ENCODE measurements around the gene ELL2. TPM values are rescaled to one million over a fixed set of nuclear protein-coding genes. Genes with fewer than 3 reads are reported as not detected.

ELL2 gene
- total and polyA plus RNA-seq, 4 donors: 12.3 to 79.6 (median 49.0) TPM

DNA sequence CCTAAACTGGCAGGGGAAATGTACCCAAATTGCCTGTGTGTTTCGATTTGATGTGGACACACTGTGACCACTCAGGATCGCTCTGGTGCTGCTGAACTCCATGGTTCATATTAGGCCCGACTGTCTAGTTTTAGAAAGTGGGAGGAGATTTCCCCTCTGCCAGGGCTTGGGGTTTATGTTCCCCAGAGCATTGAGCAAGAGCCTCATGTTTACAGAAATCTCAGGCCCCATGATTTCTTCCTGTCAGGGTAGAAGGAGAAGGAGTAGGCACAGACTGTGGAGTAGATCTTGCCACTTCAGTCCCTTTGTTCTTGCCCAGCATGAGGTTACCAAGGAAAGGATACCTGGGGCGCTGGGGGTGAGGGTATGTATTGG lies 98.3 kb downstream of the ELL2 start:
- no peak overlapping the region for H3K4me3 ChIP-seq
- H3K27me3 ChIP-seq (ENCODE audit: control insufficient read depth in 3 of 3, insufficient read depth in 3 of 3, low read length in 2 of 3): no peaks in the 10 kb centered on the region
- no peak overlapping the region for H3K9ac ChIP-seq (ENCODE audit: insufficient read depth in 1 of 2, low read length in 2 of 2)
- H3K36me3 ChIP-seq (ENCODE audit: control insufficient read depth in 4 of 4, insufficient read depth in 4 of 4, low read length in 4 of 4): no peaks in the 10 kb centered on the region
- whole genome bisulfite sequencing, 2 donors: 46 to 51% methylated on average over 4 of the region's 4 CpGs
- TF ChIP-seq, protein P1, sequence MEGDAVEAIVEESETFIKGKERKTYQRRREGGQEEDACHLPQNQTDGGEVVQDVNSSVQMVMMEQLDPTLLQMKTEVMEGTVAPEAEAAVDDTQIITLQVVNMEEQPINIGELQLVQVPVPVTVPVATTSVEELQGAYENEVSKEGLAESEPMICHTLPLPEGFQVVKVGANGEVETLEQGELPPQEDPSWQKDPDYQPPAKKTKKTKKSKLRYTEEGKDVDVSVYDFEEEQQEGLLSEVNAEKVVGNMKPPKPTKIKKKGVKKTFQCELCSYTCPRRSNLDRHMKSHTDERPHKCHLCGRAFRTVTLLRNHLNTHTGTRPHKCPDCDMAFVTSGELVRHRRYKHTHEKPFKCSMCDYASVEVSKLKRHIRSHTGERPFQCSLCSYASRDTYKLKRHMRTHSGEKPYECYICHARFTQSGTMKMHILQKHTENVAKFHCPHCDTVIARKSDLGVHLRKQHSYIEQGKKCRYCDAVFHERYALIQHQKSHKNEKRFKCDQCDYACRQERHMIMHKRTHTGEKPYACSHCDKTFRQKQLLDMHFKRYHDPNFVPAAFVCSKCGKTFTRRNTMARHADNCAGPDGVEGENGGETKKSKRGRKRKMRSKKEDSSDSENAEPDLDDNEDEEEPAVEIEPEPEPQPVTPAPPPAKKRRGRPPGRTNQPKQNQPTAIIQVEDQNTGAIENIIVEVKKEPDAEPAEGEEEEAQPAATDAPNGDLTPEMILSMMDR (IDR thresholded peaks at IDR 0.05; ENCODE audit: control extremely low read depth, extremely low read depth): no peak
- peak; percentile 16 for ATAC-seq (ENCODE audit: insufficient read depth, low FRiP score)
- H3K9me3 ChIP-seq (ENCODE audit: control insufficient read depth in 4 of 4, insufficient read depth in 3 of 4, low read length in 3 of 4): no peaks in the 10 kb centered on the region
- H3K27ac ChIP-seq (ENCODE audit: low read depth in 1 of 2, low read length in 1 of 2): peak overlapping the region; percentile 10 to 83
- peaks cover 7 to 34% (median 18%) of the 10 kb centered on the region in 5 donors for H3K4me1 ChIP-seq (ENCODE audit: control insufficient read depth in 5 of 5, insufficient read depth in 5 of 5, low read length in 5 of 5)
- peak in 2 of 3 donors; percentile 35 to 65 for DNase-seq

DNA sequence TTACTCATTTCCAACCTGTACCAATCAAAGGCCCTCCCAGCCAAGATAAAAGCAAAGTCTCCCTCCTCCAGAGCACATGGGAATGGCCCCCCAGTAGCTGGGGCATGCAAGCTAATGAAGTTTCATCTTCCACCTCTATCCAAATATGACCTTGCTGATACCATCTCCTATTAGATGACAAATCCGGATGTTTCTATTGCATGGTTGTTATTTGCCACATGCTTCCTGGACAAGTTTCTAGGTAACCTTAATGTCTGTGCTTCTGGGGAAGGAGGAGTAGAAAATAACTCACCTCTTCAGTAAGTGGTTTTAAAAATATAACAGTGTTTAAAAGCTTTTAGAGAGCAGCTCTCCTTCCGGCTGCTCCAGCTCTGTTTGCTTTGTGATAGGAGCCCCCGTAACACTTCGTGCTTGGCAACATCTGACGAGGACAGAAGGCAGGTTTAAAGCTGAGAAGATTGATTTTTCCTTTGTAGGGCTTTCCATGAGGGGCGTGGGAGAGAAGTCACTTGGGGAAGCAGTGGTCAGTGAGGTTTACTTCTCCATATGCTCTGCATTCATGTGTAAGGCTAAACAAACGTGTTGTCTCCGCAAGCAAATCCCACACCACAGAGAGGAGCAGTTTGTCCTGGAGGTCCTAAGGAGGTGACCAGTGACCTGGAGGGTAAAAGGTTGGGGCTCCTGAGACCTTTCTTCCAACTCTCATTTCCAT lies 98.8 kb downstream of the ELL2 start:
- peak overlapping the region; percentile 10 to 83 for H3K27ac ChIP-seq (ENCODE audit: low read depth in 1 of 2, low read length in 1 of 2)
- peaks cover 7 to 34% (median 18%) of the 10 kb centered on the region in 5 donors for H3K4me1 ChIP-seq (ENCODE audit: control insufficient read depth in 5 of 5, insufficient read depth in 5 of 5, low read length in 5 of 5)
- H3K9ac ChIP-seq (ENCODE audit: insufficient read depth in 1 of 2, low read length in 2 of 2): no peak overlapping the region
- DNase-seq: peak; percentile 32 to 69 (median 41)
- H3K4me3 ChIP-seq: no peak overlapping the region
- ATAC-seq (ENCODE audit: insufficient read depth, low FRiP score): no peak
- WGBS, 2 donors: 53 to 69% methylated on average over 8 of the region's 8 CpGs
- no peaks in the 10 kb centered on the region for H3K9me3 ChIP-seq (ENCODE audit: control insufficient read depth in 4 of 4, insufficient read depth in 3 of 4, low read length in 3 of 4)
- TF ChIP-seq, protein P1 (IDR thresholded peaks at IDR 0.05; ENCODE audit: control extremely low read depth, extremely low read depth): no peak
- H3K36me3 ChIP-seq (ENCODE audit: control insufficient read depth in 4 of 4, insufficient read depth in 4 of 4, low read length in 4 of 4): no peaks in the 10 kb centered on the region
- no peaks in the 10 kb centered on the region for H3K27me3 ChIP-seq (ENCODE audit: control insufficient read depth in 3 of 3, insufficient read depth in 3 of 3, low read length in 2 of 3)

GRCh38 chr5:95861864-95862561 lies 99.6 kb downstream of the ELL2 start:
- TF ChIP-seq, protein P1 (IDR thresholded peaks at IDR 0.05; ENCODE audit: control extremely low read depth, extremely low read depth): no peak
- no peaks in the 10 kb centered on the region for H3K27me3 ChIP-seq (ENCODE audit: control insufficient read depth in 3 of 3, insufficient read depth in 3 of 3, low read length in 2 of 3)
- ATAC-seq (ENCODE audit: insufficient read depth, low FRiP score): no peak
- no peak for DNase-seq
- peaks cover 7 to 34% (median 22%) of the 10 kb centered on the region in 5 donors for H3K4me1 ChIP-seq (ENCODE audit: control insufficient read depth in 5 of 5, insufficient read depth in 5 of 5, low read length in 5 of 5)
- peak overlapping the region; percentile 83 to 92 for H3K27ac ChIP-seq (ENCODE audit: low read depth in 1 of 2, low read length in 1 of 2)
- no peak overlapping the region for H3K9ac ChIP-seq (ENCODE audit: insufficient read depth in 1 of 2, low read length in 2 of 2)
- no peak overlapping the region for H3K4me3 ChIP-seq
- no peaks in the 10 kb centered on the region for H3K36me3 ChIP-seq (ENCODE audit: control insufficient read depth in 4 of 4, insufficient read depth in 4 of 4, low read length in 4 of 4)
- WGBS, 2 donors: 73 to 79% methylated on average over 8 of the region's 8 CpGs
- no peaks in the 10 kb centered on the region for H3K9me3 ChIP-seq (ENCODE audit: control insufficient read depth in 4 of 4, insufficient read depth in 3 of 4, low read length in 3 of 4)
